ENCODE measurements around the gene TNS4. TPM values are rescaled to one million over a fixed set of nuclear protein-coding genes. Genes with fewer than 3 reads are reported as not detected.
A peak's percentile ranks its signal among the peaks of the same experiment; 100 is the strongest.

Gene TNS4
- total RNA-seq, 4 donors from 2014 or later, result 413 to 1,865 (median 485) TPM

DNA sequence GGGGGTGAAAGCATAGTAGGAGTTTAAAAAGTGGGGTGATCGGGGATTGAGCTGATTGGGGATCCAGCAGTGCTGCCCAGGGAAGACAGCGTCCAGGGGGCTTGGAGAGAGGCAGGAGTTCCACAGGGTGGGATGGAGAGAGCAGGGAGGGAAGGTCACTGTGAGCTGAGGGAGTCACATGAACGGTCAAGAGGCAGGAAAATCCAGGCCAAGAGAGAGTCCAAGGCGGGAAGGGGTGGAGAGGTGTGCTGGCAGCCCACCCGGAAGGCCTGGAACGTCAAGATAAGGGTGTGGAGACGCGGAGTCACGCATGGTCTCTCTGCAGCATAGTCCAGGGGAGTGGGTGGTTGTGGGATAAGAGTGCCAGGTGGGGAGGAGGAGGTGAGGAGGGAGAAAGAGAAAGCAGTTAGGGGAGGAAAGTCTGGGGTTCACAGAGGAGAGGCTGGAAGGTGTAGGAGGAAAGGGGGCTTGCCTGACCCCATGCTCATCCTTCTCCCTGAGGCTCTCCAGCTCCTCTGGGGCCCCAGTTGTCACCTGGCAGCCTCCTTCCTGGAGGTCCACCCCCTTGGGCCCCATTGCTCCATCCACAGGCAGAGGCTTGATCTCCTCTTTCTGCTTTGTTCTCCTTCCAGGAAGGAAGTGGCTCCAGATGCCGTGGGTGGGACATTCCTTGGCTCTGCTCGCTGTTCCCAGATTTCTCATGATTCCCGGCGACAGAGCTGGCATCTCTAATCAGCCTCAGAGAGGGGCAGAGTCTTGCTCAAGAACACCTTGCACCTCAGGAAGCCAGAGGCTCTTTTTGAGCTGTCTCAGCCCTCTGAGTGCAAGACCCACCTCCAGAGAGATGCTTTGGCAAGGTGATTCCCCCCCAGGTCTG lies 35.1 kb upstream of the TNS4 start:
- DNase-seq (ENCODE audit: low spot score in 2 of 2), result peak in 1 of 2 donors; percentile 94
- H3K4me3 ChIP-seq (ENCODE audit: low read depth, poor library complexity, severe bottlenecking), result no peak overlapping the region
- intact Hi-C loops (cut with DNase I; ENCODE audit: low total_unique reads), result loop anchor here (10.0 kb wide), 1 partner anchor 92 kb away; the partner anchor contains the start of gene IGFBP4

DNA sequence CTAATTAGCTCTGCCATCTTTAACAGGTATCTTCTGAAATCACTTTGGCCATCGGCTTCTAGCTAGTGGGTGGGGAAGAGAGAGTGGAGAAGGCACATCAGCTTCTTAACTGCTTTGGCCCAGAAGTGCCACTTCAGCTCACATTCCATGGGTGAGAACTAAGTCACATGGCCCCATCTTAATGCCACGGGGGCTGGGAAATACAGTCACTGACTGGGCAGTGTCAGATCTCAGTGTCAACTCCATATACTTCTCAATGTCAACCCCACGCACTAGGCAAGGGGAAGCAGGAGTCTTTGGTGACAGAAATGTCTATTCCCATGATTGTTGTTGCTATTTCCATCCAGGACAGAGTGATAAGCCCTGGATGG lies 34.5 kb upstream of the TNS4 start:
- intact Hi-C loops (cut with DNase I; ENCODE audit: low total_unique reads), result loop anchor here (10.0 kb wide), 1 partner anchor 91 kb away; the partner anchor contains the start of gene IGFBP4
- no peak overlapping the region for H3K4me3 ChIP-seq (ENCODE audit: low read depth, poor library complexity, severe bottlenecking)
- WGBS, 2 donors, result 58 to 66% methylated on average over 3 of the region's 3 CpGs
- no peak for DNase-seq (ENCODE audit: low spot score in 2 of 2)
- no peak for TF ChIP-seq POLR2A (IDR thresholded peaks at IDR 0.05)
- TF ChIP-seq, protein P1, sequence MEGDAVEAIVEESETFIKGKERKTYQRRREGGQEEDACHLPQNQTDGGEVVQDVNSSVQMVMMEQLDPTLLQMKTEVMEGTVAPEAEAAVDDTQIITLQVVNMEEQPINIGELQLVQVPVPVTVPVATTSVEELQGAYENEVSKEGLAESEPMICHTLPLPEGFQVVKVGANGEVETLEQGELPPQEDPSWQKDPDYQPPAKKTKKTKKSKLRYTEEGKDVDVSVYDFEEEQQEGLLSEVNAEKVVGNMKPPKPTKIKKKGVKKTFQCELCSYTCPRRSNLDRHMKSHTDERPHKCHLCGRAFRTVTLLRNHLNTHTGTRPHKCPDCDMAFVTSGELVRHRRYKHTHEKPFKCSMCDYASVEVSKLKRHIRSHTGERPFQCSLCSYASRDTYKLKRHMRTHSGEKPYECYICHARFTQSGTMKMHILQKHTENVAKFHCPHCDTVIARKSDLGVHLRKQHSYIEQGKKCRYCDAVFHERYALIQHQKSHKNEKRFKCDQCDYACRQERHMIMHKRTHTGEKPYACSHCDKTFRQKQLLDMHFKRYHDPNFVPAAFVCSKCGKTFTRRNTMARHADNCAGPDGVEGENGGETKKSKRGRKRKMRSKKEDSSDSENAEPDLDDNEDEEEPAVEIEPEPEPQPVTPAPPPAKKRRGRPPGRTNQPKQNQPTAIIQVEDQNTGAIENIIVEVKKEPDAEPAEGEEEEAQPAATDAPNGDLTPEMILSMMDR (IDR thresholded peaks at IDR 0.05), result no peak

More for the DNA sequence above, 35.1 kb upstream of the TNS4 start:
- 32 to 38% methylated on average over 13 of the region's 13 CpGs for WGBS, 2 donors
- TF ChIP-seq, protein P1 (IDR thresholded peaks at IDR 0.05), result no peak
- TF ChIP-seq POLR2A (IDR thresholded peaks at IDR 0.05), result no peak

DNA sequence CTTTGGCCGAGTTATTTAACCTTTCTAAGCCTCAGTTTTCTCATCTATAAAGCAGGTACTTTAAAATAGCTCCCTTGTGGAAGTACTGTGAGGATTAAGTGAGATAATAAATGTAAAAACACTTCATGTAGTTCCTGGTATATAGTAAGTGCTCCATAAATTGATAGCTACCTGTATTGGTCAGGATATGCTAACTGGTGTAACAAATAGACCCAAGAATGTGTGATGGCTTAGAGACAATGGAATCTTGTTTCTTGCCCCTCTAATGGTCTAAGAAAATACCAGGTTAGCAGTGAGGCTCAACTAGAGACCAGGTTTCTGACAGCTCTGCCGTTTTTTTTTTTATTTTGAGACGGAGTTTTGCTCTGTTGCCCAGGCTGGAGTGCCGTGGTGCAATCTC lies 34.0 kb upstream of the TNS4 start:
- 90 to 92% methylated on average over 4 of the region's 4 CpGs for WGBS, 2 donors
- no peak overlapping the region for H3K4me3 ChIP-seq (ENCODE audit: low read depth, poor library complexity, severe bottlenecking)
- intact Hi-C loops (cut with DNase I; ENCODE audit: low total_unique reads), result loop anchor here (10.0 kb wide), 1 partner anchor 91 kb away; the partner anchor contains the start of gene IGFBP4
- no peak for DNase-seq (ENCODE audit: low spot score in 2 of 2)
- TF ChIP-seq, protein P1 (IDR thresholded peaks at IDR 0.05), result no peak
- TF ChIP-seq POLR2A (IDR thresholded peaks at IDR 0.05), result no peak

DNA sequence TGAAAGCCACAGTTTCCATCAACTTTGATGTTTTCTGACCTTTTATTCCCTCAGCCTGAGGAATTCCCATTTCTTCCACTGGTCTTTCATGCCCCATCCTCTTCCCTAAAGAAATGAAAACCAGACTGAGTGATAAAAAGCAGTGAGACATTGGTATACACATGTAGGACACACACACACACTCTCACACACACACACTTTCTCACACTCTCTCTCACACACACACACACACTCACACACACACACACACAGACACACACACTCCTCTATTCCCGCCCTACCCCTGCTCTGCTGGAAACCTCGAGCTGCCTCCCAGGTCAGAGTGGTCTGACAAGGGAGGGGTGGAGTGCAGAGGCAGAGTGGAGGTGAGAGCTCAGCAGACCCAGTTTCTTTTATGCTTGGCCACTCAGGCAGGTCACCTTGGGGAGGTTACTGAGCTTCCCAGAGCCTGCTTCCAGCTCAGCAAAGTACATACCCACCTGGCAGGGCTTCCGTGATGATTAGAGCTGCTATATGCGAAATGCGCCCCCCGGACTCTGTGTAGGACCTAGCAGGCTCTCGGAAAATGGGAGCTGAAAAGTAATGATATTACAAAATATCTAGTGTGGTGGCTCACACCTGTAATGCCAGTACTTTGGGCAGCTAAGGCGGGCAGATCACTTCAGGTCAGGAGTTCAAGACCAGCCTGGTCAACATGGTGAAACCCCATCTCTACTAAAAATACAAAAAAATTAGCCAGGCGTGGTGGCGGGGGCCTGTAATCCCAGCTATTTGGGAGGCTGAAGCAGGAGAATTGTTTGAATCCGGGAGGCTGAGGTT lies 33.2 kb upstream of the TNS4 start:
- no peak for DNase-seq (ENCODE audit: low spot score in 2 of 2)
- intact Hi-C loops (cut with DNase I; ENCODE audit: low total_unique reads), result loop anchor here (5.0 to 10.0 kb wide), 2 partner anchors 90 to 172 kb away; partner anchors contain the start of genes GJD3 and IGFBP4
- H3K4me3 ChIP-seq (ENCODE audit: low read depth, poor library complexity, severe bottlenecking), result no peak overlapping the region
- 85 to 91% methylated on average over 11 of the region's 11 CpGs for WGBS, 2 donors
- TF ChIP-seq POLR2A (IDR thresholded peaks at IDR 0.05), result no peak
- TF ChIP-seq, protein P1 (IDR thresholded peaks at IDR 0.05), result no peak

DNA sequence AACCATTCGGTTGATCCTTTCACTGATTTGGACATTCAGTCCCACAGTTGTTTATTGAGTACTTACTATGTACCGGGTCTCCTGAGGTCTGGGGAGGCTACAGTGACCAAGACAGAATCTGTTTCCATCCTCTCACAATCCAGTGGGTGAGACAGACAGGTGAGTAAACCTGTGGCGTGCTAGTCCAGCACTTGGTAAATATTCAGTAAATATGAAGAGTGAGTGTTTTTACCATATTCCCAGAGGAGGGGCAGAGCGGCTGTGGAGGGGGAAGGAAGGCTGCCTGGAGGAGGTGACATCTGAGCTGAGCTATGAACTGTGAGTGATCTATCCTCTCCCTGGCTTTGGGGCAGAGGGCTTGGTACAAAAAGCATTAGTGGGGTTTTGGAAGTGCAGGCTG lies 32.5 kb upstream of the TNS4 start:
- WGBS, 2 donors, result 61 to 65% methylated on average over 4 of the region's 4 CpGs
- no peak overlapping the region for H3K4me3 ChIP-seq (ENCODE audit: low read depth, poor library complexity, severe bottlenecking)
- DNase-seq (ENCODE audit: low spot score in 2 of 2), result no peak
- intact Hi-C loops (cut with DNase I; ENCODE audit: low total_unique reads), result loop anchor here (5.0 to 10.0 kb wide), 2 partner anchors 89 to 172 kb away; partner anchors contain the start of genes GJD3 and IGFBP4
- TF ChIP-seq POLR2A (IDR thresholded peaks at IDR 0.05), result no peak
- TF ChIP-seq, protein P1 (IDR thresholded peaks at IDR 0.05), result no peak

Data from lower leg skin (tissue), 4 donors.